ENCODE measurements around the gene LAS1L.
"Not testable (repeated sequence)": the region's sequence is repeated elsewhere in the genome, so short reads cannot be mapped to it uniquely, and the experiment has no call there.

LAS1L gene

DNA sequence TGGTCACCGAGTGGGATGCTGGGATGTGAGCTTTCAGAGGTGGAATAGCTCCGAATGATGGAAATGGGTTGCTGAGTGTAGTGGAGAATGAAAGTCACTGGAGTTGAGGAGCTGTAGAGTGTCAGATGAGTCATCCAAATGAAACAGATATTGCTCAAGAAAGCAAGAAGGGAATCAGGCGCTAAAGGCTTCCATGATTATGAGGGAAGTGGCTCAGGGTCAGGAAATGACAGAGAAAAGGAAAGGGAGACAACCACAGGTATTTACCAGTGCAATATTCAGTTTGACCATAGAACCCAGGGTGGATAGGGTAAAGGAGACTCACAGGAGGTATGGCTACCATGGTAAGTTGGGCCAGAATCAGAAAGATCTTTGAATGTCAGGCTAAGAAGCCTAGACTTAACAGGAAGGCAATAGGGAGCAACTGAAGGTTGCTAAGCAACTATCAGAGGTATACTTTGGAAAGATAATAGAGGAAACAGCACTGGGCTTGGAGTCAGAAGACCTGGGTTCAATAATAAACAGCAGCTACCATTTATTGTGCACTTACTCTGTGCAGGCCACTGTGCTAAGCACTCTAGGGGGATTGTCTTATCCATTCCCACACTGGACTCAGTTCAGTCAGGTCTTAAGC is 11.7 kb downstream of the LAS1L start:
- H3K4me2 ChIP-seq = no peak overlapping the region
- peaks cover 38% of the 10 kb centered on the region for H3K27me3 ChIP-seq
- H3K4me3 ChIP-seq = no peak overlapping the region
- H3K9ac ChIP-seq = no peak overlapping the region
- no peaks in the 10 kb centered on the region for H3K9me3 ChIP-seq
- H3K4me1 ChIP-seq = peaks cover under 1% of the 10 kb centered on the region; the same call in 1 of the 2 replicates
- peaks cover 95% of the 10 kb centered on the region for H3K36me3 ChIP-seq
- H4K20me1 ChIP-seq = peaks cover 31% of the 10 kb centered on the region; the same call in 1 of the 2 replicates
- no peak overlapping the region for H3K27ac ChIP-seq
- no peak for TF ChIP-seq Cebpa-rat (IDR thresholded peaks at IDR 0.05)

DNA sequence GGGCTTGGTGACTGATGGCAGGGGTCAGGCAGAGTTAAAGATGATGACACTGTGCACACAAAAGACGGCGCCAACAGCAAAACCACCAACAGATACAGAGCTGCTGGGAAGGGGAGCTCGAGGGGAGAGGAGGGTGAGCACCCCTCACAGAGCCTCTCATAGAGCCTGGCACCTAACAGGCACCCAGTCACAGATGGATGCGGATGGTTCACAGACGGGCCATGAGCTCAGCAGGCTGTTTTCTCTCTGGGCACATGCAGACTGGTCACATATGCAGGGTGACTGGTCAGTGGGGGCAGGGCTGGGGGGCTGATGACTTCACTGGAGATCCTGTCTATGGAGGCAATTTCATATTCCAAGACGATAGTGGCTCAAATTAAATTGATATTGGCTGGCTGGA is 15.1 kb downstream of the LAS1L start:
- peaks cover 88% of the 10 kb centered on the region for H3K36me3 ChIP-seq
- H3K4me3 ChIP-seq, H4K20me1 ChIP-seq, H3K9ac ChIP-seq, H3K27ac ChIP-seq, H3K4me2 ChIP-seq, H3K4me1 ChIP-seq, H3K9me3 ChIP-seq: not testable (repeated sequence)
- peaks cover 22% of the 10 kb centered on the region for H3K27me3 ChIP-seq

DNA sequence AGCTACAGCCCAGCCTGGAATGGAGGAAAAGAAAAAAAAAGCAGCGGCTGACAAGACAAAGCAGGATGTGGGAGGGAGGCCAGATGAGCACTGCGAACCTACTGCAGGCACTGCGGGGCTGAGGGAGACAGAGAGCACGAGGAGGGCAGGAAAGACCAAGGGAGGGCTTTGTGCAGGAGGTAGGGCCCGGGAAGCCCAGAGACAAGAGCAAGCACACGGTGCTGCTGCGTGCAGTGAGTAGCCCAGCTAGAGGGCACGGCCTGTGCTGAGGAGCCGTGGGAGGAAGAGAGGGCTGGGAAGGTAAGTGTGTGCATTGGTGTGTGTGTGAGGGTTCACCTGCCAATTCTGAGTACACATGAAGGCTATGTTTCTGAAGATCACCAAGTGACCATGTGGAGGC is 15.6 kb downstream of the LAS1L start:
- H3K4me3 ChIP-seq, H3K9ac ChIP-seq, H3K4me2 ChIP-seq, H3K9me3 ChIP-seq, H3K27ac ChIP-seq, H4K20me1 ChIP-seq, H3K4me1 ChIP-seq: not testable (repeated sequence)
- peaks cover 89% of the 10 kb centered on the region for H3K36me3 ChIP-seq
- peaks cover 22% of the 10 kb centered on the region for H3K27me3 ChIP-seq

DNA sequence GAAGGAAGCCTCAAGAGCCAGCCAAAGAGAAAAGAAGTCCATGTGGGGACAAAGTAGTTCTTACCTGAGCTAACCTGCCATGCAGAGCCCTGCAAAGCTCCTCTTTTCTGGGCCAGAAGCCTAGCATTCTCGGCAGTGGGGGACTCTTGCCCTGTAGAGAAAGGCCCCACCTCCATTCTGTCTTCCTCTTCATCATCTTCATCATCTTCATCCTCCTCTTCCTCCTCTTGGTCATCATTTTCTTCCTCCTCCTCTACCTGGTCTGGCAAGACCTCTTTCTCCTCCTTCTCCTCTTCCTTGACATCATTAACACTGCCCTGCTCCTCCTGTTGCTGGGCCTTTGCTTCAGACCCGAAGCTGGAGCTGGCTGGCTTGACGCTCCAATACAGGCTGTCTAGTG is 16.7 kb downstream of the LAS1L start:
- Histone ChIP-seq H3K27me3 (peaks cover 22% of the 10 kb centered on the region), H3K27ac (no peak overlapping the region), H3K4me2 (no peak overlapping the region), H3K4me1 (no peaks in the 10 kb centered on the region), H3K9ac (no peak overlapping the region), H4K20me1 (peaks cover 14% of the 10 kb centered on the region; the same call in 1 of the 2 replicates), H3K9me3 (no peaks in the 10 kb centered on the region), H3K4me3 (no peak overlapping the region), H3K36me3 (peaks cover 89% of the 10 kb centered on the region)
- no peak for TF ChIP-seq Cebpa-rat (IDR thresholded peaks at IDR 0.05)

DNA sequence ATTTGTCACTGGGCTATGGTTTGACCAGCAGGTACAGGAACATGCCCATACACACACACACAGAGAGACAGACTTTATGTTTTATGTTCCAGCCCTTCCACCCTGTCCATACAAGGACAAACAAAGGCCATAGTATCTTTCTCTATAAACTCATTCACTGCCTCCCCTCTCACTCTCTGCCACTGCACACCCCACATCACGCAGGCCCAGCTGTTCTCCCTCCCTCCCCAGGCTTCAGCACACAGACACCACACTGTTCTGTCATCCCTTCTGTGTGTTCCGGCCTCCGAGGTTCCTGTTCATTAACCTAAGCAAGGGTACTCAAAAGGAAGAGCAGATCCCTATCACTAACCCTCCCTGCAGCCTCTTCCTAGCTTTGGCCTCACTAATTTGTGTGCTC is 17.8 kb downstream of the LAS1L start:
- Histone ChIP-seq H3K9ac (no peak overlapping the region), H3K9me3 (no peaks in the 10 kb centered on the region), H3K4me3 (no peak overlapping the region), H3K27ac (no peak overlapping the region), H3K36me3 (peaks cover 89% of the 10 kb centered on the region), H3K27me3 (peaks cover 19% of the 10 kb centered on the region), H3K4me2 (no peak overlapping the region), H4K20me1 (peaks cover 23% of the 10 kb centered on the region; the same call in 1 of the 2 replicates), H3K4me1 (no peaks in the 10 kb centered on the region)
- TF ChIP-seq Cebpa-rat (IDR thresholded peaks at IDR 0.05) = no peak

DNA sequence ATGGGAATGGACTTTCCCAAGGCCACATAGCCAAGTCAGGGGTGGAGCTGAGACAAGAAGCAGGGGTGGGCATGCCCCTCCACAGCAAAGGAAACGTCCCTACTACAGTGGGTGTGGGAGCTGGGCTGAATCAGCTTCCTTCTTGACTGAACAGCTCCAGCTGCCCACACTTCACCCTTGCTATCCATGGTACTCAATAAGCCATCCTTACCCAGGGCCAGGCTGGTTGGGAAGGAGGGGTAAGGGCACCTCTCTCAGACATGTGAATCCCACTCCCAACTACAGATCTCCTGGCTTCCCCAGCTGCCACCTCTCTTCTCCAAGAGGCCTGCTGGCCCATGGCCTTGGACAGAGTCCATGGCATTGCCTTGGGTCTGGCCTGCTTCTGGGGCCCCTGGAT is 21.0 kb downstream of the LAS1L start:
- H4K20me1 ChIP-seq = peaks cover 19% of the 10 kb centered on the region; the same call in 1 of the 2 replicates
- no peak overlapping the region for H3K4me2 ChIP-seq
- peaks cover 80% of the 10 kb centered on the region for H3K36me3 ChIP-seq
- no peak overlapping the region for H3K27ac ChIP-seq
- no peak overlapping the region for H3K9ac ChIP-seq
- no peaks in the 10 kb centered on the region for H3K9me3 ChIP-seq
- peaks cover 12% of the 10 kb centered on the region; the same call in 1 of the 2 replicates for H3K27me3 ChIP-seq
- TF ChIP-seq Cebpa-rat (IDR thresholded peaks at IDR 0.05) = no peak
- H3K4me1 ChIP-seq = no peaks in the 10 kb centered on the region
- no peak overlapping the region for H3K4me3 ChIP-seq

DNA sequence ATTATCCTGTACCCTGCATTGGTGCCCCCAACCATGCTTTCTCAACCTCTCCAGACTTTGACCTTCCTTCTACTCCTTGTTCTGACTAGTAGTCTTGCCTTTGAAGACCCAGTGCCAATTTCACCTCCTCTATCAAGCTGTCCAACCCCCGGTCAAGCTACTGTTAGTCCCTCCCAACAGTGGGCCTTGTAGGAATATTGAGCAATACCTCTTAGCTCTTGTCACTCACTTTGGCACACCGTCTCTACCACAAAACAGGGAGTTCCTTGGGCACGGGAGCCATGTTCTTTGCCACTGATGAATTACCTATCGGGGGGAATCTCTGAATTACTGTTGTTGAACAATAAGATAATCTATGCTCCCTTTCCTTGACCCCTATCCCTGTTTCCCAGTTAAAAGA is 25.2 kb downstream of the LAS1L start:
- no peak overlapping the region for H3K9ac ChIP-seq
- peak; percentile 34; the same call in 1 of the 2 replicates for TF ChIP-seq Cebpa-rat (IDR thresholded peaks at IDR 0.05)
- H3K27me3 ChIP-seq = peaks cover 16% of the 10 kb centered on the region; the same call in 1 of the 2 replicates
- no peak overlapping the region for H3K4me3 ChIP-seq
- H3K36me3 ChIP-seq = peaks cover 55% of the 10 kb centered on the region
- H3K27ac ChIP-seq = no peak overlapping the region
- no peaks in the 10 kb centered on the region for H3K4me1 ChIP-seq
- no peaks in the 10 kb centered on the region for H3K9me3 ChIP-seq
- H4K20me1 ChIP-seq = peaks cover 19% of the 10 kb centered on the region; the same call in 1 of the 2 replicates
- H3K4me2 ChIP-seq = no peak overlapping the region

DNA sequence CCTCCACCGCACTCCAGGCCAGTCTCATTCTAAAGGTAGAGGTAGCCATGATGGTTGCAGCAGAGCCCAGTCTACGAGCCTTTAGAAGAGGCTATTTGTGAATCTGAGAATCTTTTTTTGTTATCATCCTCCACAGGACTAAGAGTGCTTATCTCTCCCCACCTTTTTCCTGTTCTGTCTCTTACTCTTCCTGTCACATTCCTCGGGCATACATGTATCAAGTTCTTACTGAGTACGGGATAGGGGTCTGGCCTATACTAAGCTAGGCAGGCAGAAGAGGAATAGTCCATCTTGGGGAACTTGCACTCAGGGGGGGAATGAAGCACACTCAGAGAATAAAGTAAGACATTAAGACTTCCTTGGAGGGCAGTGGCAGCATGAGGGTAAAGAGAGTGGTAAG is 25.7 kb downstream of the LAS1L start:
- no peaks in the 10 kb centered on the region for H3K9me3 ChIP-seq
- no peak overlapping the region for H3K27ac ChIP-seq
- peaks cover 16% of the 10 kb centered on the region; the same call in 1 of the 2 replicates for H3K27me3 ChIP-seq
- H4K20me1 ChIP-seq = 0 out of 2 replicates have a peak, but pooled peaks cover 18% of the 10 kb centered on the region
- H3K36me3 ChIP-seq = peaks cover 50% of the 10 kb centered on the region
- H3K4me3 ChIP-seq = no peak overlapping the region
- H3K9ac ChIP-seq = no peak overlapping the region
- TF ChIP-seq Cebpa-rat (IDR thresholded peaks at IDR 0.05) = no peak
- H3K4me2 ChIP-seq = no peak overlapping the region
- no peaks in the 10 kb centered on the region for H3K4me1 ChIP-seq

DNA sequence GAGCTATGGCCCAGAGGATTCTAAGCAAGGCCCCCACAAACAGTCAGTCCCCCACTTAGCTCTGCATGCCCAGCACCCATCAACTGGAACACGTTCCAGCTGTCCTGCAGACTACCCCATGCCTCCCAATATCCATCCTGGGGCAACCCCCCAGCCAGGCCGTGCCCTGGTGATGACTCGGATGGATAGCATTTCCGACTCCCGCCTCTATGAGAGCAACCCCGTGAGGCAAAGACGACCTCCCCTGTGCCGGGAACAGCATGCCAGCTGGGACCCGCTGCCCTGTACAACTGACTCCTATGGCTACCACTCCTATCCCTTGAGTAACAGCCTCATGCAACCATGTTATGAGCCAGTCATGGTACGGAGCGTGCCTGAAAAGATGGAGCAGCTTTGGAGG is 32.0 kb downstream of the LAS1L start:
- peaks cover 4% of the 10 kb centered on the region; the same call in 1 of the 2 replicates for H3K27me3 ChIP-seq
- no peaks in the 10 kb centered on the region for H3K9me3 ChIP-seq
- H3K9ac ChIP-seq = no peak overlapping the region
- H3K4me3 ChIP-seq = no peak overlapping the region
- peaks cover 4% of the 10 kb centered on the region for H3K36me3 ChIP-seq
- no peak overlapping the region for H3K27ac ChIP-seq
- H4K20me1 ChIP-seq = no peaks in the 10 kb centered on the region
- H3K4me2 ChIP-seq = no peak overlapping the region
- no peaks in the 10 kb centered on the region for H3K4me1 ChIP-seq
- no peak for TF ChIP-seq Cebpa-rat (IDR thresholded peaks at IDR 0.05)

DNA sequence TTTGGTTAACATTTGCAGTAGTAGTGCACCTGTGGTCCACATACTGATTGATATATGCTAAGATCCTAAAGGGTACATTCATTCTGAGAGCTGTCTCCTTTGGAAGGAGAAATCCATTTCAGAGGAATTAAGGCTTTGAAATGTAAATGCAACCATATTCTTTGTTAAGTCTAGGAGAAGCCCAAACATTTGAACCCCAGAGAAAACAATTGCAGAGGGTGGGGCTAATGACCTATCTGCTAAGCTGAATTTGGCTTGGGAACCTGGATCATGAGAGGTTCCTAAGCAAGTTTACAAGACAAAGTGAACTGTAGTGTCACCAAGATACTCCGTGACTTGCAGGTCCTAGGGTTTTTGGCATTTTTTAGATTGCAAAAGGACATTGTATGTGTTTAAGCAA is 41.2 kb downstream of the LAS1L start:
- Histone ChIP-seq H3K4me1 (no peaks in the 10 kb centered on the region), H3K9me3 (no peaks in the 10 kb centered on the region), H3K4me2 (no peak overlapping the region), H4K20me1 (no peaks in the 10 kb centered on the region), H3K9ac (no peak overlapping the region), H3K27me3 (peaks cover 21% of the 10 kb centered on the region; the same call in 1 of the 2 replicates), H3K27ac (no peak overlapping the region), H3K36me3 (no peaks in the 10 kb centered on the region), H3K4me3 (no peak overlapping the region)
- no peak for TF ChIP-seq Cebpa-rat (IDR thresholded peaks at IDR 0.05)

DNA sequence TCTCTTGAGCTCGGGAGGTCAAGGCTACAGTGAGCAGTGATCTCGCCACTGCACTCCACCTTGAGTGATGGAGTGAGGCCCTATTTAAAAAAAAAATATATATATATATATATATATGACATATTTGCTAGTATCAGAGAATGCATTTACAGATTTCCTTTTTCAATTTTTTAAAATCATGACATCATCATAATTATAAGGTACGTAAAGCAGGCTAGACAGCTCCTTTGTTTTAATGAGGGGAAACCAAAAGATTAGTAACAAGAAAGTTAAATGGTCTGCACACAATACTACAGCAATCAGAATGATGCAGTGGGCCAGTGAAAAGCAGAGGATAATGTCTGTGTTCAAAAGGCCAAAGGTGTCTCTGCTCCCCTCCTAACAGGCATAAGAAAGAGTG is 43.0 kb downstream of the LAS1L start:
- no peak for TF ChIP-seq Cebpa-rat (IDR thresholded peaks at IDR 0.05)
- Histone ChIP-seq H3K4me1 (no peaks in the 10 kb centered on the region), H3K4me3 (no peak overlapping the region), H3K36me3 (no peaks in the 10 kb centered on the region), H4K20me1 (no peaks in the 10 kb centered on the region), H3K9ac (no peak overlapping the region), H3K4me2 (no peak overlapping the region), H3K27ac (no peak overlapping the region), H3K9me3 (no peaks in the 10 kb centered on the region), H3K27me3 (peaks cover 19% of the 10 kb centered on the region)
